Middle frontal gyrus (tissue), 1 donor: ENCODE results near the gene PTPRT.
A peak's percentile ranks its signal among the peaks of the same experiment; 100 is the strongest.

Source experiments
- DNase-seq: peaks from one replicate; pipeline ENCODE4 v3.0.0-alpha.2; 2015; ENCODE audit warnings: low spot score; ENCODE audit errors: extremely low spot score

Gene PTPRT

DNA sequence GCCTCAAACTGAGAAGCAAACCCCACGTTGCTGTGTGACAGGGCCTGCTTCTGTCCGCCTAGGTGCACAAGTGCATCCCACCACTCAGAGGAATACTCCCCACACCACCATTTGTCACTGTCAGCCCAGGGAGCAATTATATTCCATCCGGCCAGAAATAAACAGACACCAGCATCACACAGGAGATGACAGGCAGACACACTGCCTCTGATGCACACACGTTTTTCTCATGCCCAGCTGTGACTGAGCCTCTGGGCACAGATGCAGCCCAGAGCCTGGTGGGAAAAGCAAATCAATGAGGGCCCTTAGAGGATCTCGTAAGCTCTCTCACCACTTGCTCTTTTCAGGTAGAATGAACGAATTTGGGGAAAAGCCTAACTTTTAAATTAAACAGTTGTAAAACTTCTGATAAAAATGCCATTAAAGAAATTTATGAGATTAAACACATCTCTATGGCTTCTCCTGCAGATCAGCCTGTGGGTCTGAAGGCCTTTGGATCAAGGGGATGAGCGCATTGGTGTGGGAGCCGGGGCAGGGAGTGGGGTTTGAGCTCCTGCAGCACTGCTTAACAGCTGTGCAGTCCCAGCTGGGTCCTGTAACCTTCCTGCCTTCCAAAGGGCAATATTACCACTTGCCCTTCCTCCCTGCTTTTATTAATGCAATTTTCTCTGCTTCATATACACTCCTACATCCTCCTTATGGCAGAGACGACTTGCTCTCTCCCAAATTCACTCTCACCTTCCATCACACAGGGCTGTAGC is 624.3 kb downstream of the PTPRT start:
- no peak for DNase-seq

DNA sequence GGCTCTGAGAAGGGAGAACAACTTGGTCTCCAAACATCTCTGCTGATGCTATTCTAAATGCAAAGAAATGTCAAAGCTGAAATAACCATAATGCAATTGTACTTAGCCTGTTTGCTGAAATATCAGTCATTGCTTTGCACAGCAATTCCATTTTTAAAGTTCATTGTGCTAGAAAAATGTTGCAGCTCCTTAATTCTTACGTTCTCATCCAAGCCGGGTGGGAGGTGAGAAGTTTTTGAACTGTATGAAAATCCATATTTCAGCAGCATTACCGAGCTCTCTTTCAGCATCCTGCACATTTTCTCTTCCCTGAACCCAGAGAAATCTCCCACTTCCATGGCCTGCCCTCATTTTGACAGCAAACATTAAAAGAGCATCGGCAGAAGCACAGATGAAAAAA is 630.0 kb downstream of the PTPRT start:
- DNase-seq = peak; percentile 29

DNA sequence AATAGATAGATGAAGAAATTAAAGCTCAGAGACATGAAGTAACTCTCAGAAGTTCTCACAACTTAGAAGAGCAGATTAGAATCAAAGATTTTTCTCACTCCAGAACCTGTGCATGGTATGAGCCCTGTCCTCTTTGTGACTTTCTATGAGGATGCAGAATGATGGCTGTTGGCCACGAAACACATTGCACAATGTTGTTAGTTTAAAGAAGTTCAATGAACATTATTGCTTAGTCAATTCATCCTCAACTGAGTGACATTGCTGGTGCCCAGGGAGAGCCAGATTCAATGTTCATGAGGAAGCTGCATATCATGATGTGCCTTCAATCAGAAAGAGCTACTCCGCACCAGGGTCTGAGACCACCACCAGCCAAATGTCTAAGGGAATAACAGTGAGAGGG is 633.1 kb downstream of the PTPRT start:
- DNase-seq = no peak

DNA sequence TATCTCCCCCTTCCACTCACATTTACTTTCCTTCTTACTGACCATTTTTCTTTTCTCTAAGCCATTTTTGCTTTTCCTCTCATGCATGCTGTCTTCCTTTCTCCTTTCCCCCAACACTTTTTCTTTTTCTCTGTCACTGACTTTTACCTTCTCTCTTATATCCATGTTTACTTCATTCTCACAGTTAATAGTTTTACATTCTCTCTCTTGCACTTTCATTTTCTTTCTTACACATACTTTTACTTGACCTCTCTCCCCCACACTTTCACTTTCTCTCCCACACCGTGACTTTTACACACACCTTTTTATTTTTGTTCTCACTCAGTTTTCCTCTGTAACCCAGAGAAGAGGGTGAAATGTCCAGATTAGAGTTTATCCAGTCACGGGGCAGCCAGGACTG is 636.3 kb downstream of the PTPRT start:
- DNase-seq = no peak

DNA sequence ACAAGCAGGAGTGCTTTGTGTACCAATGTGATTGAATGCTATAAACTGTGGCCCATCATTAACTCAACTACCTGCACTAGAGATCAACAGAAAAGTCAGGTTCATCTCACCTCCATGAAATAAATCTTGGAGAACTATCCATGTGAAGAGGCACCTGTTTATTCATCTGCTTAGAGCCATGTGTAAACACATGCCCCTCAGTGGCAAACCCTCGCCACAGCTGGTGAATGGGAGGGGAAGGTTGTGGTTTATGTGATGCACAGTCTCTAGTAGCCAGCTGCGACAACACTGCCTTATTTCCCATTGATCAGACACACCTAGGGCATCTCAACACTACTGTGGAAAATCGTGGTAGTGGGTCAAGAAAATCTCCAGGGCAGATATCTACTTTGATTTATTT is 640.2 kb downstream of the PTPRT start:
- no peak for DNase-seq

DNA sequence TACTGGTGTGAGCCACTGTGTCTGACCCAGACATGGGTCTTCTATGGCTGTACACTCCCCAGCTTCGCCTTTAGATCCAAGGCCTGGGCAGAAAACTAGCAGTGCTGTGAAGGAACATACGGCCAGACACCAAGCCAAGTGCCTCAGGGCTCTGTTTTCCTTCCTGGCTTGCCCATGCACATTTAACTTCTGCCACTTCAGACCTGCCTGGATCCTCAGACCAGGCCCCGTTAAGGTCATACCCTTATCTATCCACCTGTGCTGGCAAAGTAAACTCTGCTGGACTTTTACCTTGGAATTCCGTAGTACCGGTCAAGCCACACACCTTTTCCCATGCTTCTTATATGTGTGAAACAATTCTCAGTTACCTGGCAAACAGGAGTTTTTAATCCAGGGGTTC is 644.8 kb downstream of the PTPRT start:
- DNase-seq = no peak

DNA sequence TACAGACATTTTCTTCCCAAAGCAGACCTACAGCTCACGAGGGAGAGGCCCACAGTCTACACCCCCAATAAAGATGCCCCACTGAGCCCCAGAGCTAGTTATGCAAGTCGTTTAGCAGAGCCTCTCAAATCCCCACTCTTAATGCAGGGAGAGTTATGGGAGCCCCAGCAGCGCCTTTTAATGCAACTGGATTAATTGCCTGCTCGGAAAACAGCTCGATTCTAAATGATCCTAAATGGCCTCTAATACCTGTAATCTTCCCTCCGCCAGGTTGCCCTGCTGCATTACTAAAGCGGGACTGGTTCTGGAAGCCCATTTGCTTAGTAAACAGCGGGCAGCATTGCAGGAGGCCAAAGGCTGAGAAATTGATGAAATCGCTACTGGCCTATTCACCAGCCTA is 656.9 kb downstream of the PTPRT start:
- no peak for DNase-seq

DNA sequence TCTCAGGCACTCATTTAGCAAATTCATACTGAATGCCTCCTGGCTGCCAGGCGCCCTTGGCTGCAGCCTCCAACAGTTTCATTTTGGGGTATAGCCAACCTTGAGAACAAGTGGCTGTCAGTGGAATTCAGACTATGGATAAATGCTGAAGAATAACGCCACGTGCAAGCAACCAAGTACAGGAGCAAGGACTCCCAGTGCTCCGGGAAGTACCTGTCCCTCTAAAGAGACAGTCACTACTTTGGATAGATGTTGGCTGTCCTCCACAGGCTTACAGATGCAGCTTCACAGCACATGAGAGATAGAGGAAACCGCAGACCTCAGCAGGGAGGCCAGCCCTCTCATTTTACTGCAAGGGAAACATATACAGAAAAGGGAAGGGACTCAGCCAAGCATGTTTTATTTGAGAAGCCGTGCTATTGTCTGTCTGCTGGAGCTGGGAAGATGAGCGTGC is 658.2 kb downstream of the PTPRT start:
- no peak for DNase-seq

DNA sequence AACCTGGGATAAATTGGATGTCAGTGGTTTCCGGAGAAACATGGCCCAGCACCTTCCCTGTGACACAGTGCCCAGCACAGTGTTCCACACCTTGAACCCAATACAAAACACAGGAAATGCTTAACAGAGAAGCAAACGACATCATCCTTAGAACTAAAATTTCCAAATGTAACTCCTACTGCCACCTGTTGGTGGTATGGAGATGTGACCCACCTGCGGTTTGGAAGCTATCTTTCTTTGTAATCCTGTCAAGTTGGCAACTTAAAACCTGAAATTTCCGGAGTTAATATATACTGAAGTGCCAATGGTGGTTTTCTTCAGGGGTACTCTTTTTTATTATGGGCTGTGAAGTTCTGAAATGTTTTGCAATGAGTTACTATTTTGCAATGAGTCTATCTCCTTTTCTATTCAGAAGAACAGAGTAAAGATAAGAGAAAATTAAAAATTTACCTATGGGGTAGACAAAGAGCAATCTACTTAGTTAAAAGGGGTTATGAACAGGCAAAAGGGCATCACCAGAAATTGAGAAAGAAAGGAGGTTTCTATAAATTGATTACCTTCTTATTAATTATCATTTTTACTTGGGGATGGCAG is 658.8 kb downstream of the PTPRT start:
- DNase-seq = no peak

DNA sequence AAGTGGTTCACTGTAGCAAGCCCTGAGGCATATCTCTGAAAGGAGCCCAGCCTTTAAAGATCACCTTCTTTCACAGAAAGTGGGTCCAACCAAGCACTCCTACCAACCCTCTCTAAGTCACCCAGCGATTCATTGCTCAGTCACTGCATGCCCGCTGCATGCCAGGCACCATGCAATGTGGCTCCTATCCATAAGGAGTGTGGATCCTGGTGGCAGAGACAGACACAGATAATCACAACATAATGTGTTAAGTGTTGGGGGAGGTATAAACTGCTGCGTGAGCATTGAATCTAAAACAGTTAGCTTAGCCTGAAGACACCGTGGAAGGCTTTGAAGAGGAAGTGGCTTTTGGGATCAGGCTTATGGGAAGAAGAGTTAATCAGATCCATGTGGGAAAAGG is 659.5 kb downstream of the PTPRT start:
- DNase-seq = no peak

DNA sequence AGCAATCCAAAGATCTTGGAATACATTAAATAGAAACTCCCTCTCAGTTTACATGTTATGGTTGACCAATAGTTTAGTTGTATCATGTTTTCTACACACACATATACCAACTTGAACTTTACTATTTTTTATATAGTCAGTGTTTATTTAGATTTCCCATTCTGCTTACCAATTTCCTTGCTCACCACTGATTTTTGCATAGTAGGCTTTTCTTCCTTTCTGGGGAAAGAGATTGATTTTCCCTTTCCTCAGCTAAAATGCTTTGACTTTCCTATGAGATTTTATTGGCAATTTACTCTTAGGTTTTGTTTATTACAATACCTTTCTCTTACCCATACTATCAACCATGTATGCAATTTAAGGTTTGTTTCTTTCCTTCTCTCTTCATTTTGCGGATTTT is 665.6 kb downstream of the PTPRT start:
- DNase-seq = no peak

DNA sequence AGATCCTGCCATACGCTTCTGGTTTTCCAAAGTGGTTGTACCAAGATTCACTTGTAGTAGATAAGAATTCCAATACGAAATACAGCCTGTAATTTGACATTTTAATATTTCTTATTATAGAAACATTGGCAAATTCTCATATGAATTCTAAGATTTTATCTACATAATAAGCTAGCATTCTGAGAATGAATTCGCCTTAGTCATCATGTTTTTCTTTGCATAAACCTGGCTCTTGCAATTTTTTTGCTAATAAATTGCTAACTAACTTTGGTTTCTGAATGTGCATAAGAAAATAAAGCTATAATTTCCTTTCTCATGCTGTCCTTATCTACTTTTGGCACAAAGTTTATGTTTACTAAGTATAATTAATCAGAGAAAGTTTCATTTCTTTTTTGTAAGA is 673.0 kb downstream of the PTPRT start:
- DNase-seq = no peak

DNA sequence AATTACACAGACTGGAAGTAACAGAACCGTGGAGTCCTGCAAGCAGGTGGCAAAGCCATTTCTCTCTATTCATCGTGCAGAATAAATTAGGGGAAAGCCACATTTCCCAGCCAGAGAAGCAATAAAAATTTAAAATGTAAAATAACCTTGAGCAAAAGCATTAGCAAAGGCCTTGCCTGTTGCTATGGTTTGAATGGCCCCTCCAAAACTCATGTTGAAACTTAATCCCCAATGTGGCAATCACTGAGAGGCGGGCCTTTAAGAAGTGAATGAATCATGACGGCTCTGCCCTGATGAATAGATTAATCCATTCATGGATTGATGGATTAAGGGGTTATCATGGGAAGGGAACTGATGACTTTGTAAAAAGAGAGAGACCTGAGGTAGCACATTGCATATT is 679.0 kb downstream of the PTPRT start:
- DNase-seq = no peak

DNA sequence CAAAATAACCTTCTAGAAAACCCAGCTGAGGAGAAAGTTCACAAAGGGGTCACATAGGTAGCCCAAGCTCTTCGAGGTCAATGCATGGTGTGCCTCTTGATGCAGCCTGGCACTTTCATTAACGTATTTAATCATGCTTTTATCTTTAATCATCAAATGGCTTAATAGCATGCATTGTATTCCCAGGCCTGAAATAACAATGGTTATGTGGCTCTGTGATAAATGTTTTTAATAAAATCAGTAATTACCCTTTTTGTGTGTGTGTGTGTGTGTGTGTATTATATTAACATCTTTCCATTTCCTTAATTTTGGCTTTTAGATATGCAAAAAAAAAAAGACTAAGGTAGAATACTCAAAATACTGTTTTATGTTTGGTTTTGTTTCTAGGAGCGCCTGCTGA is 681.8 kb downstream of the PTPRT start:
- DNase-seq = no peak

DNA sequence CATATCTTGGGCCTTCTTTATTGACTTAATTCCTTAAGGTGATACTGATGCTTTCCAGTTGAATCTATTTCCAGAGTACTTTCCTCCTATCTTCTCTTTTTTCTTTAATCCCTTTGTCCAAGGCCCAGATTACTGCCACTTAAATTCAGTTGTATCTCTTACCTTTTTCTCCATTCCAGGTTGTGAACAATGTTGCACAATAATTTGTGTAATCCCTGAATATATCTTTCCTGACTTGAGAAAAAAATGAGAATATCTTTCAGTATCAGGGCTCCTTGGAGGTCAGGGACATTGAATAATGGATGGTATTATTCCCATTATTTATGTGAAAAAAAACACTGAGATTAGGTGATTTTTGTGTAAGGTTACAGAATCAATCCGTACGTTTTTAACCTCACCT is 683.3 kb downstream of the PTPRT start:
- no peak for DNase-seq

DNA sequence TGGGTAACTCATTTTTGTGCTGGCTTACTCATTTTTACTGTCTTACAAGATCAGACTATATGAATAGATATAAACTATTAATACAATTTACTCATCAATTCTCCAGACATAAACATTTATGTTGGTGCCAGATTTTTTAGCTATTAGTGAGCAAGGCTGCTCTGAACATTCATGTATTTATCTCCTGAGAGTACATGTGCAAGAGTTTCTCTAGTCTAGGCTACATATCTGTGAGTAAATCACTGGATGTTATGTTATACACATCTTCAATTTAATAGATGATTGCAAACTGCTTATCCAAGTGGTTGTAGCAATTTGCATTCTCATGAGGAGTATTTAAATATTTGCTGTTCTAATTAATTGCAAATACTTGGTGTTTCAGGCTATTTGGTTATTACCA is 687.1 kb downstream of the PTPRT start:
- DNase-seq = no peak

DNA sequence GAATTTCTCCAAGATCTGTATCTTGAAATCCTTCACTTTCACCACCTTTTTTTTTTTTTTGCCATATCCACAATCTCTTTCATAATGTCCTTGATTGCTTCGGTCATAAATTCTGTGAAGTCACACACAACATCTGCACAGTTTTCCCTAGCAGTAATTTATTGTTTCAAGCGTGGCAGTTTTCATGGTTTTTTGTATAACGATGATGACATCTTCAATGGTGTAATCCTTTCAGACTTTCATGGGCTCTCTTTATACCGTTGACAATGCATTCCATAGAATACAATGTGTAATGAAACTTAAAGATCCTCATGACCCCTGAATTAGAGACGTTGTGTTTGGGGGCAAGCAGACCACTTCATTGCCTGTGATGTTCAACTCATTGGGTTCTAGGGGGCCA is 693.1 kb downstream of the PTPRT start:
- DNase-seq = no peak

DNA sequence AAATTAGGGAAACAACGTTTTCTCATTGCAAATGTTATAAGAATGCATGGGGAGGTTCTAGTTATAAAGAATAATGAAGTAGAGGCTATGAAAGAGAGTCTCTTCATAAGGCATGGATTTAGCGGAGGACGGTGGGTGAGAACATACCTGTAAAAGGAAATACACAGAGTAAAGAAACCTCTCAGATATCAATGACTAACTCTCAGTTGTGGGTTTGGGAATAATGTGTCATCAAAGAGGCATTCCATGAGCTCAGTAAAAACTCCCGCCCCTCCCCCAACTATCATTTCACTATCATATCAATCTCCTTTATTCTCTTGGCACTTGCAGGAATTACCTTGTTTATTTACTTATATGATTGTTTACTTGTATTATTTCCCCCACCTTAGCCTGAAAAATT is 695.4 kb downstream of the PTPRT start:
- DNase-seq = no peak

DNA sequence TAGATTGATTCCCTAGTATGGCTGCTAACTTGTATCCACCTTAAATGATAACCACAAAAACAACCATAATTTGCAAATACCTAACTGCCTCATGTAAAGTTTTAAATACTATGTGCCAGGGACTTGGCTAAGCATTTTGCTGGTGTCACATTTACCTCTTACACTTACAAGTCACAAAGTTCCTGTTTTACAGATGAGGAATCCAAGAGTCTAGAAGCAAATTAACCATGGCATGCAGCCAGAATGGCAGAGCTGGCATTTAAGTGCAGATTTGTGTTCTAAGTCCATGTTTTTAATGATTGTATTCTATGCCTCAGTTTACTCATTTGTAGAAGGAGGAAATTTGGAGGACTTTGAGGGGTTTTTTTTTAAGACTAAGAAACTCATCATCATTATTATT is 696.7 kb downstream of the PTPRT start:
- no peak for DNase-seq

DNA sequence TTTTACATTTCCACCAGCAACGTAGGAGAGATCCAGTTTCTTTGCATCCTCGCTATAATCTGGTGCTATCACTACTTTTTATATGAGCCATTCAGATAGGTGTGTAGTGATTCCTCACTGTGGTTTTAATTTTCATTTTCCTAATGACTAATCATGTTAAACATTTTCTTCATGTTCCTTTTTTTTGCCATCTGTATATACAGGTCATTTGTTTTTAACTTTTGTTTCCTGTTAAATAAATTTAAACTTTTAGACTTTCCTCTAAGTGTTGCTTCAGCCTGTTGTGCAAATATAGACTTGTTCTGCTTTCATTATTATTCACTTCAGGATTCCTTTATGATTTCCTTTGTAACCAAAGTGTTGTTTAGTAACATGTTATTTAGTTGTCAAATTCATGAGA is 697.4 kb downstream of the PTPRT start:
- no peak for DNase-seq

DNA sequence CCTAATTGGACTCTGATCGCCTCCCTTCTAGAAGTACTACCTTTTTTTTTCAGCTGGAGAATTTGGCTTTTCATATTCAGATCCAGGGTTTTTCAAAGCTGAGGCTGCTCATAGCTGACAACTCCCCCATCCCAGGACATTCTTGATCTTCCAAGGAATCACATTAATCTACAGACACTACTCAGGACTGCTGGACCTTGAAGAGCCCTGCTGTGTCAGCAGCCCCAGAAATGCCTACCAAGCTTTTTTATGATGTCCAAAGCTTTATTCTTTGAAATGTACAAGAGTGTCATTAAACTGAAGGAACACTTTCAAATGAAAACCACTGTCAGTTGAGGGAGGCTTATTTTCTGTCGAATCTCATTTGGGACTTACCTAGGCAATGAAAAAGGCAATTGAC is 704.1 kb downstream of the PTPRT start:
- DNase-seq = no peak

DNA sequence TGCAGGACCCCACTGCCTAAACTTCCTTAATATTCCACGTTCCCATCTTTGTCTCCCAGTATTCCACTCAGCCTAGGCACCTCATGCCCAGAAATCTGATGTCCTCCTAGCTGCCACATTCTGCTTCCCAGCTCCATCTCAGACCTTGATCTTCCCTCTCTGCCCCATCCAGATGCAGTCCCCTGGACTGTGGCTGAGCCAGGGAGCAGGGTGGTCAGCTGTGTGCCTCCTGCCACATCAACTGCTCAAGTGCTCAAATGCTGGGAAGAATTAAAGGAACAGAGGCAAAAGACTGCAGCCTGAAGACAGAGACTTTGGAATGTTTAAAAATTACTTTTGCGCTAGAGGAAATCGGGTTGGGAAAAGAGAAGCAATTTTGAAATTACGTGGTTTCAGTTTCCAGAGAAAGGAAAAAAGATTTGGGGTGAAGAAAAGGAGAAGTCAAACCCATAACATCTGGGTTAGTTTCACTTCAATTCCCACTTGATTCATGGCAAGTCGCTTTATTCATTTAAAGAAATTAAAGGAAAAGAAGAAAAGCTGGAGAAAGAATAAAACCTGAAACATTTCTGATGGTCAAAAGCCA is 704.8 kb downstream of the PTPRT start:
- no peak for DNase-seq

DNA sequence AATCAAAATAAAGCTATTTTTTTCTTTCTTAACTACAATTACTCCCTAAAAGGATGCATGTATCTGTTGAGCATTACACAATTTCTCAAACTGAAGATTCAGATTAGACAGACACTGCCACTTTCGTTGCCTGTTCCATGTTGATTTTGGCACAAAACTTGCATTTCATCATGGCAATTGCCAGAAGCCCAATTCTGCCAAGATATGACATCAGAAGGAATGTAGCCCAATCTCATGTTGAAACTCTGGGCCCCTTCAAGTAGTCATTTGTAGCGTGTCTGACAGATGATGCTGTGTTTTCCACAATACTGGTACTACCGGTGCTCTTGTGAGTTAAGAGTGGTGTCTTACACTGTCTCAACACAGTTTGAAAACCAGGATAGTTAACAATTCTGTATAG is 705.4 kb downstream of the PTPRT start:
- no peak for DNase-seq
